SK-N-SH (cell line): ENCODE measurements around the gene RTP2. TPM values are rescaled to one million over a fixed set of nuclear protein-coding genes. Genes with fewer than 3 reads are reported as not detected.

Source experiments
- CTCF ChIA-PET: fragments of 300-600, 350-600 bp; formaldehyde crosslinking; extraction: SDS; loops from one replicate; lab custom pipeline; 2021; lab: Yijun Ruan, JAX
- POLR2A ChIA-PET: fragments of 350-600 bp; sonication (Branson Sonifier 250); formaldehyde crosslinking; extraction: SDS; loops from one replicate; lab custom pipeline; 2020; ENCODE audit warnings: antibody characterized with exemption, inconsistent platforms; lab: Yijun Ruan, JAX
- DNase-seq: peaks from one replicate; pipeline ENCODE4 v3.0.0; 2012
- H2AFZ ChIP-seq: fragments of 200-600 bp; sonication (generic); 2 replicates; pipeline ENCODE4 v1.8.1; 2016; ENCODE audit warnings: antibody characterized with exemption, mild to moderate bottlenecking, low read depth
- H3F3A ChIP-seq: fragments of 200-600 bp; sonication (generic); replicated peaks from 2 replicates; pipeline ENCODE3; 2016; ENCODE audit warnings: antibody characterized with exemption, mild to moderate bottlenecking; ENCODE audit not compliant: insufficient read depth
- H3K27ac ChIP-seq, 2 experiments: fragments of 200-500 bp in 1 of 2; fragments of 200-600 bp in 1 of 2; sonication (Bioruptor generic) in 1 of 2; sonication (generic), shearing (Covaris generic) in 1 of 2; 2 replicates each; pipeline versions ENCODE4 v1.5.1 to v1.6.1; 2014 to 2016; ENCODE audit warnings: low read depth in 2 of 2, inconsistent platforms in 1 of 2, low read length in 1 of 2, mild to moderate bottlenecking in 1 of 2, mixed read lengths in 1 of 2
- H3K27me3 ChIP-seq: fragments of 200-600 bp; sonication (generic), shearing (Covaris generic); 2 replicates; pipeline ENCODE4 v1.6.1; 2016; ENCODE audit warnings: mixed run types; ENCODE audit not compliant: insufficient read depth
- H3K36me3 ChIP-seq, 2 experiments: fragments of 200-500 bp in 1 of 2; fragments of 200-600 bp in 1 of 2; sonication (Bioruptor generic) in 1 of 2; sonication (generic) in 1 of 2; replicated peaks in 1 of 2; 2 replicates each; pipeline versions ENCODE3 to v1.5.1; 2014 to 2016; ENCODE audit warnings: low read length in 1 of 2, mild to moderate bottlenecking in 1 of 2; ENCODE audit not compliant: insufficient read depth in 2 of 2, control insufficient read depth in 1 of 2
- H3K4me1 ChIP-seq, 2 experiments: fragments of 200-500 bp in 1 of 2; fragments of 200-600 bp in 1 of 2; sonication (Bioruptor generic) in 1 of 2; sonication (generic), shearing (Covaris generic) in 1 of 2; 2 replicates each; pipeline versions ENCODE4 v1.5.1 to v1.6.1; 2014 to 2016; ENCODE audit warnings: low read depth in 1 of 2, low read length in 1 of 2, mixed run types in 1 of 2; ENCODE audit not compliant: insufficient read depth in 2 of 2, control insufficient read depth in 1 of 2
- H3K4me2 ChIP-seq: fragments of 200-600 bp; sonication (generic), shearing (Covaris generic); 2 replicates; pipeline ENCODE4 v1.6.1; 2017; ENCODE audit warnings: mixed run types
- H3K4me3 ChIP-seq, 2 experiments: fragments of 200-500 bp in 1 of 2; fragments of 200-600 bp in 1 of 2; sonication (Bioruptor generic) in 1 of 2; sonication (generic), shearing (Covaris generic) in 1 of 2; 2 replicates each; pipeline versions ENCODE4 v1.5.1 to v1.8.1; 2014 to 2016; ENCODE audit warnings: low read depth in 2 of 2, inconsistent platforms in 1 of 2, low read length in 1 of 2, mild to moderate bottlenecking in 1 of 2, mixed read lengths in 1 of 2, moderate library complexity in 1 of 2
- H3K79me2 ChIP-seq: fragments of 200-600 bp; sonication (generic); 2 replicates; pipeline ENCODE4 v1.8.1; 2017; ENCODE audit warnings: mild to moderate bottlenecking; ENCODE audit not compliant: insufficient read depth
- H3K9ac ChIP-seq: fragments of 200-600 bp; sonication (generic); 2 replicates; pipeline ENCODE4 v1.6.1; 2017; ENCODE audit warnings: mixed run types
- H3K9me2 ChIP-seq: fragments of 200-600 bp; sonication (generic); 2 replicates; pipeline ENCODE4 v1.6.1; 2017; ENCODE audit warnings: mixed run types
- H3K9me3 ChIP-seq: fragments of 200-600 bp; sonication (generic); 2 replicates; pipeline ENCODE4 v1.6.1; 2017; ENCODE audit warnings: mixed run types, mild to moderate bottlenecking, moderate library complexity
- H4K20me1 ChIP-seq: fragments of 200-600 bp; sonication (generic); 2 replicates; pipeline ENCODE4 v1.6.1; 2017; ENCODE audit warnings: mild to moderate bottlenecking, mixed run types; ENCODE audit not compliant: insufficient read depth
- CHD2 ChIP-seq: fragments of 150-350 bp; IDR thresholded peaks from 2 replicates; pipeline ENCODE4 v1.6.1; 2018; ENCODE audit warnings: low read length; ENCODE audit not compliant: partially characterized antibody
- ELF1 ChIP-seq: IDR thresholded peaks from 2 replicates; pipeline ENCODE4 v1.4.0; 2012
- EP300 ChIP-seq, 2 experiments: IDR thresholded peaks; 2 replicates each; pipeline versions ENCODE4 v1.4.0 to v1.6.1; 2012; ENCODE audit warnings: borderline replicate concordance in 1 of 2, low read depth in 1 of 2, low read length in 1 of 2
- FOSL2 ChIP-seq: IDR thresholded peaks from 2 replicates; pipeline ENCODE4 v1.4.0; 2012; ENCODE audit warnings: low read depth, mild to moderate bottlenecking, moderate library complexity, borderline replicate concordance
- FOXJ3 ChIP-seq: sonication (generic); formaldehyde crosslinking; IDR thresholded peaks from 2 replicates; pipeline ENCODE4 v1.5.1; 2020; ENCODE audit warnings: mild to moderate bottlenecking, missing genetic modification reagents
- JUND ChIP-seq: IDR thresholded peaks from 2 replicates; pipeline ENCODE4 v1.4.0; 2012
- MXI1 ChIP-seq: IDR thresholded peaks from 2 replicates; pipeline ENCODE4 v1.6.1; 2012; ENCODE audit warnings: mild to moderate bottlenecking, low read depth, low read length, improper control_type of control experiment
- NFIC ChIP-seq: IDR thresholded peaks from 2 replicates; pipeline ENCODE4 v1.4.0; 2012; ENCODE audit warnings: borderline replicate concordance
- NRF1 ChIP-seq: IDR thresholded peaks from 2 replicates; pipeline ENCODE4 v1.6.1; 2012; ENCODE audit warnings: low read depth, mild to moderate bottlenecking, low read length
- POLR2AphosphoS5 ChIP-seq: IDR thresholded peaks from 2 replicates; pipeline ENCODE4 v1.6.1; 2012; ENCODE audit warnings: low read depth, low read length
- RCOR1 ChIP-seq: fragments of 150-350 bp; IDR thresholded peaks from 2 replicates; pipeline ENCODE4 v1.6.1; 2017; ENCODE audit warnings: antibody characterized with exemption, low read length
- RFX5 ChIP-seq: IDR thresholded peaks from 2 replicates; pipeline ENCODE4 v1.6.1; 2012; ENCODE audit warnings: mild to moderate bottlenecking, improper control_type of control experiment, low read length
- RXRA ChIP-seq: IDR thresholded peaks from 2 replicates; pipeline ENCODE4 v1.4.0; 2012; ENCODE audit warnings: low read depth, mild to moderate bottlenecking, borderline replicate concordance
- TAF1 ChIP-seq: IDR thresholded peaks from 2 replicates; pipeline ENCODE4 v1.6.1; 2012; ENCODE audit warnings: low read depth, mild to moderate bottlenecking, low read length, moderate library complexity, borderline replicate concordance
- TCF12 ChIP-seq: IDR thresholded peaks from 2 replicates; pipeline ENCODE4 v1.4.0; 2012
- WGBS: methylation state at CpG from one replicate; pipeline ENCODE4 v1.1.6; 2017; ENCODE audit warnings: low lambda C conversion rate; 5-methylcytosine and 5-hydroxymethylcytosine counted together
- polyA plus RNA-seq, 3 experiments: library from polyadenylated mRNA; depleted of rRNA; stranded (reverse); fragments of >200 nt; gene quantifications; 2 replicates each; pipeline ENCODE4 v1.2.3, GENCODE V29; 2012
- TF ChIP-seq, protein P1 (sequence below): IDR thresholded peaks from 2 replicates; pipeline ENCODE4 v1.4.0; 2012; ENCODE audit warnings: low read depth, borderline replicate concordance
- TF ChIP-seq, protein P2 (sequence below): IDR thresholded peaks from 2 replicates; pipeline ENCODE4 v1.4.0; 2012; ENCODE audit warnings: low read depth, borderline replicate concordance
- TF ChIP-seq, protein P3 (sequence below): fragments of 150-350 bp; IDR thresholded peaks from 2 replicates; pipeline ENCODE4 v1.6.1; 2016; ENCODE audit warnings: mild to moderate bottlenecking, low read depth, low read length
- TF ChIP-seq, protein P4 (sequence below): IDR thresholded peaks from 2 replicates; pipeline ENCODE4; 2012
- TF ChIP-seq, protein P5 (sequence below): IDR thresholded peaks from 2 replicates; pipeline ENCODE4 v1.4.0; 2012; ENCODE audit warnings: low read depth

RTP2 gene
- polyA plus RNA-seq, 1 of the 3 experiments (the other 2 are of a cell fraction) = 0.07 TPM

DNA sequence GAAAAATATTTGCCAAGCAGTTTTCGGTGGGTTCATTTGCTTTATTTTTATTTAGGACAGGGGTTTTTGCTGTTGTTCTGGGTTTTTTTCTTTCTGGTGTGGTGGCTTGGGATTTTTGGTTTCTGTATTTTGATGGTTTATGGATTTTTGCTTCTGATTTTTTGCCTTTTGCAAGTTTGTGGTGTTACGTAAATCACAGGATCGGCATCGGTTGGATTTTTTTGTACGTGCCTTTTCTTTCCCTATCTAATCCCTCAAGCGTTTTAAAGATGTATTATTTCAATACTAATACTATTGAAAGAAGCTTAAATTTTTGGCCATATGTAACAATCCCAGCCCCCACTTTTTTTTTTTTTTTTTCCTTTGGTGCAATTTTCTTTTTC, 43.7 kb upstream of the RTP2 start:
- ChIA-PET POLR2A (no interaction called here), CTCF (interaction anchor here (0.9 to 2.0 kb wide), 9 partner anchors 9 to 1487 kb away, joined by 3 to 7 read pairs (median 4); no protein-coding TSS in a partner anchor)
- peak overlapping the region; percentile 93 for H3K9ac ChIP-seq
- H3K79me2 ChIP-seq = peaks cover 39% of the 10 kb centered on the region
- no peaks in the 10 kb centered on the region for H3K9me3 ChIP-seq
- WGBS = 9% methylated on average over 6 of the region's 6 CpGs
- no peaks in the 10 kb centered on the region for H3K9me2 ChIP-seq
- DNase-seq = no peak
- peaks cover 13 to 17% of the 10 kb centered on the region in 2 experiments; a peak in 2 of 4 replicates for H3K4me1 ChIP-seq
- H3K4me2 ChIP-seq = peak overlapping the region; percentile 93
- peak overlapping the region; percentile 56 for H2AFZ ChIP-seq
- peak overlapping the region; percentile 81 to 94 for H3K4me3 ChIP-seq
- H3K36me3 ChIP-seq = no peaks in the 10 kb centered on the region
- peak overlapping the region; percentile 53 to 97; a peak in 3 of 4 replicates for H3K27ac ChIP-seq
- H3K27me3 ChIP-seq = no peaks in the 10 kb centered on the region
- TF ChIP-seq RCOR1 (no peak), JUND (no peak)
- TF ChIP-seq, protein P1, sequence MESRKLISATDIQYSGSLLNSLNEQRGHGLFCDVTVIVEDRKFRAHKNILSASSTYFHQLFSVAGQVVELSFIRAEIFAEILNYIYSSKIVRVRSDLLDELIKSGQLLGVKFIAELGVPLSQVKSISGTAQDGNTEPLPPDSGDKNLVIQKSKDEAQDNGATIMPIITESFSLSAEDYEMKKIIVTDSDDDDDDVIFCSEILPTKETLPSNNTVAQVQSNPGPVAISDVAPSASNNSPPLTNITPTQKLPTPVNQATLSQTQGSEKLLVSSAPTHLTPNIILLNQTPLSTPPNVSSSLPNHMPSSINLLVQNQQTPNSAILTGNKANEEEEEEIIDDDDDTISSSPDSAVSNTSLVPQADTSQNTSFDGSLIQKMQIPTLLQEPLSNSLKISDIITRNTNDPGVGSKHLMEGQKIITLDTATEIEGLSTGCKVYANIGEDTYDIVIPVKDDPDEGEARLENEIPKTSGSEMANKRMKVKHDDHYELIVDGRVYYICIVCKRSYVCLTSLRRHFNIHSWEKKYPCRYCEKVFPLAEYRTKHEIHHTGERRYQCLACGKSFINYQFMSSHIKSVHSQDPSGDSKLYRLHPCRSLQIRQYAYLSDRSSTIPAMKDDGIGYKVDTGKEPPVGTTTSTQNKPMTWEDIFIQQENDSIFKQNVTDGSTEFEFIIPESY = 0 out of 2 replicates have a peak, but pooled peaks have one; percentile 5
- H4K20me1 ChIP-seq = no peaks in the 10 kb centered on the region; the same call in 1 of the 2 replicates
- H3F3A ChIP-seq = peaks cover 2% of the 10 kb centered on the region

DNA sequence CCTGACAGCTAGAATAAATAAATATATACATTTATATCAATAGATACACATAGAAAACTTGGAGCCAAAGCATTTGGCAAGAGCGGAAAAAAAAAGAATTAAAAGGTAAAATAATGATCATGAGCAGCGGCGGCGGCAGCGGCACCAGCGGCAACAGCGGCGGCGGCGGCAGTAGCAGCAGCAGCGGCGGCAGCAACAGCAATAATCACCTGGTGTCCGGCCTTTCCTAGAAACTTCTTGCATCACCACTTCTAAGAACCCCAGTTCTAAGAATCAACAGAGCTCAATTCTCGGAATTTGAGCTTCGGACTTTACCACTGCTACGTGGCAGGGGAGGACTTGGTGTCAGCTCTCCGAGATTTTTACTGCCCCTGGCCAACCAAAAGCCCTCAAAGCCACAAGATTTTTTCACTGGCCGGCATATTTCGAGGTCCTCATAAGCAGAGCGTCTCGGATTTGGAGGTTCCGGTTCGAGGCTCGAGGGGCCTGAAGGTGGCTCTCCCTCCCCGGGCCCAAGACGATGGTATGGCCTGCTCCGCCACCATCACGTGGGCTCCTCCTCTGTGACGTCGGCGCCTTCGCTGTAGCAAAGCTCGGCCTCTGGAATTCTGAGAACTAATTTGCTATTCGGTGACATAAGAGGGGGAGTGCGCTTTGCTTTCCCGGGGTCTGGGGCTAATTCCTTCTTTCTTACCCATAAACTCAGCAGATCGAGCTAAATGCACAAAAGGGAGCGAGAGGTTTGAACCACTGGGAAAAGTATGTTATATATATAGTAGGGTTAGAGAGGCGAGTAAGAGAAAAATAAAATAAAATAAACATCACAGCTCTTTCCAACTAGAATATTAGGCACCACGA, 43.1 kb upstream of the RTP2 start, which contains the start of gene BCL6:
TSS of gene BCL6 (minus strand) at position 268 of the 858 bp plus-strand sequence. CDS start 11,775 bp downstream, outside the sequence.
- no peaks in the 10 kb centered on the region for H3K9me3 ChIP-seq
- H3F3A ChIP-seq = peaks cover 9% of the 10 kb centered on the region
- H3K36me3 ChIP-seq = no peaks in the 10 kb centered on the region
- peak within 1 kb of the TSS; percentile 87 to 97 for H3K27ac ChIP-seq
- peaks cover 16 to 21% of the 10 kb centered on the region in 2 experiments; a peak in 2 of 4 replicates for H3K4me1 ChIP-seq
- H3K9ac ChIP-seq = peak within 1 kb of the TSS; percentile 93
- DNase-seq = peak; percentile 91
- no peaks in the 10 kb centered on the region for H3K27me3 ChIP-seq
- POLR2A ChIA-PET = no interaction called here
- peaks cover 46% of the 10 kb centered on the region for H3K79me2 ChIP-seq
- no peaks in the 10 kb centered on the region for H3K9me2 ChIP-seq
- peak within 1 kb of the TSS; percentile 93 for H3K4me2 ChIP-seq
- under 1% methylated on average over 38 of the region's 40 CpGs for WGBS
- CTCF ChIA-PET = interaction anchor here (0.6 to 1.7 kb wide), 12 partner anchors 8 to 1488 kb away, joined by 3 to 7 read pairs (median 3); no protein-coding TSS in a partner anchor
- H2AFZ ChIP-seq = peak within 1 kb of the TSS; percentile 75
- no peaks in the 10 kb centered on the region; the same call in 1 of the 2 replicates for H4K20me1 ChIP-seq
- peak within 1 kb of the TSS; percentile 81 to 94 for H3K4me3 ChIP-seq
- TF ChIP-seq, protein P2, sequence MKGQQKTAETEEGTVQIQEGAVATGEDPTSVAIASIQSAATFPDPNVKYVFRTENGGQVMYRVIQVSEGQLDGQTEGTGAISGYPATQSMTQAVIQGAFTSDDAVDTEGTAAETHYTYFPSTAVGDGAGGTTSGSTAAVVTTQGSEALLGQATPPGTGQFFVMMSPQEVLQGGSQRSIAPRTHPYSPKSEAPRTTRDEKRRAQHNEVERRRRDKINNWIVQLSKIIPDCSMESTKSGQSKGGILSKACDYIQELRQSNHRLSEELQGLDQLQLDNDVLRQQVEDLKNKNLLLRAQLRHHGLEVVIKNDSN = peak; percentile 96
- no peak for TF ChIP-seq NFIC
- TF ChIP-seq FOSL2 = peak; percentile 14; the same call in 1 of the 2 replicates
- TF ChIP-seq, protein P3, sequence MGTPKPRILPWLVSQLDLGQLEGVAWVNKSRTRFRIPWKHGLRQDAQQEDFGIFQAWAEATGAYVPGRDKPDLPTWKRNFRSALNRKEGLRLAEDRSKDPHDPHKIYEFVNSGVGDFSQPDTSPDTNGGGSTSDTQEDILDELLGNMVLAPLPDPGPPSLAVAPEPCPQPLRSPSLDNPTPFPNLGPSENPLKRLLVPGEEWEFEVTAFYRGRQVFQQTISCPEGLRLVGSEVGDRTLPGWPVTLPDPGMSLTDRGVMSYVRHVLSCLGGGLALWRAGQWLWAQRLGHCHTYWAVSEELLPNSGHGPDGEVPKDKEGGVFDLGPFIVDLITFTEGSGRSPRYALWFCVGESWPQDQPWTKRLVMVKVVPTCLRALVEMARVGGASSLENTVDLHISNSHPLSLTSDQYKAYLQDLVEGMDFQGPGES = no peak; the same call in 1 of the 2 replicates
- TF ChIP-seq NRF1 = no peak
- TF ChIP-seq FOXJ3 (CRISPR knock-in tag) = no peak
- TF ChIP-seq RFX5 = no peak
- peak; percentile 45; the same call in 1 of the 2 replicates for TF ChIP-seq RXRA
- peak; percentile 36; the same call in 1 of the 2 replicates for TF ChIP-seq JUND
- peak in 1 of 2 experiments; percentile 71; a peak in 1 of 4 replicates for TF ChIP-seq EP300 (IDR thresholded peaks at IDR 0.05; ENCODE audit: borderline replicate concordance in 1 of 2, low read depth in 1 of 2, low read length in 1 of 2)
- TF ChIP-seq TAF1 = peak; percentile 96
- no peak for TF ChIP-seq CHD2
- TF ChIP-seq TCF12 = peak; percentile 62
- TF ChIP-seq, protein P4, sequence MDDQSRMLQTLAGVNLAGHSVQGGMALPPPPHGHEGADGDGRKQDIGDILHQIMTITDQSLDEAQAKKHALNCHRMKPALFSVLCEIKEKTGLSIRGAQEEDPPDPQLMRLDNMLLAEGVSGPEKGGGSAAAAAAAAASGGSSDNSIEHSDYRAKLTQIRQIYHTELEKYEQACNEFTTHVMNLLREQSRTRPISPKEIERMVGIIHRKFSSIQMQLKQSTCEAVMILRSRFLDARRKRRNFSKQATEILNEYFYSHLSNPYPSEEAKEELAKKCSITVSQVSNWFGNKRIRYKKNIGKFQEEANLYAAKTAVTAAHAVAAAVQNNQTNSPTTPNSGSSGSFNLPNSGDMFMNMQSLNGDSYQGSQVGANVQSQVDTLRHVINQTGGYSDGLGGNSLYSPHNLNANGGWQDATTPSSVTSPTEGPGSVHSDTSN = peak; percentile 18
- TF ChIP-seq POLR2AphosphoS5 = peak; percentile 97
- TF ChIP-seq, protein P5, sequence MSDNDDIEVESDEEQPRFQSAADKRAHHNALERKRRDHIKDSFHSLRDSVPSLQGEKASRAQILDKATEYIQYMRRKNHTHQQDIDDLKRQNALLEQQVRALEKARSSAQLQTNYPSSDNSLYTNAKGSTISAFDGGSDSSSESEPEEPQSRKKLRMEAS = peak; percentile 25
- peak; percentile 19; the same call in 1 of the 2 replicates for TF ChIP-seq ELF1
- TF ChIP-seq MXI1 = no peak
